Measurements from ENCODE around the gene MDC1. TPM values are rescaled to one million over a fixed set of nuclear protein-coding genes. Genes with fewer than 3 reads are reported as not detected.
A peak's percentile ranks its signal among the peaks of the same experiment; 100 is the strongest.
"Not testable (repeated sequence)": the region's sequence is repeated elsewhere in the genome, so short reads cannot be mapped to it uniquely, and the experiment has no call there.

Gene MDC1
- total RNA-seq, 1 experiment from 2014 or later: 75.8 TPM

DNA sequence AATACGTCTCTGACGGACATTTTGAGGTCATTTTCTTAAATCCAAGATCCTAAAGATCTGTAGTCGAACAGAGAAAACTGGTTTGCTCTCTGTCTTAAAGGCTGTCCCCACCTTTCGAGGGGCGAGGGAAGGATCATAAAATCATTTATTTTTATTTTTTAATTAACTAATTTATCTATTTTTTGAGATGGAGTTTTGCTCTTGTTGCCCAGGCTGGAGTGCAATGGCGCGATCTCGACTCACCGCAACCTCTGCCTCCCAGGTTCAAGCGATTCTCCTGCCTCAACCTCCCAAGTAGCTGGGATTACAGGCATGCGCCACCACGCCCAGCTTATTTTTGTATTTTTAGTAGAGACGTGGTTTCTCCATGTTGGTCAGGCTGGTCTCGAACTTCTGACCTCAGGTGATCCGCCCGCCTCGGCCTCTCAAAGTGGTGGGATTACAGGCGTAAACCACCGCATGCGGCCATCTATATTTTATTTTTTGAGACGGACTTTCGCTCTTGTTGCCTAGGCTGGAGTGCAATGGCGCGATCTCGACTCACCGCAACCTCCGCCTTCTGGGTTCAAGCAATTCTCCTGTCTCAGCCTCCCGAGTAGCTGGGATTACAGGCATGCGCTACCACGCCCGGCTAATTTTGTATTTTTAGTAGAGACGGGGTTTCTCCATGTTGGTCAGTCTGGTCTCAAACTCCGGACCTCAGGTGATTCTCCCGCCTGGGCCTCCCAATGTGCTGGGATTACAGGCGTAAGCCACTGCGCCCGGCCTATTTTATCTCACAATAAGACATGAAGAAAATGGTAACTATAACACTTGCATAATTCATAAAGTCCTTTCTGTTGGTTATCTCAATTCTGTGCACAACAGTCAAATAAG, 1.0 kb upstream of the MDC1 start:
- H3K9me2 ChIP-seq (ENCODE audit: insufficient read depth); H3K9me3 ChIP-seq (ENCODE audit: control insufficient read depth in 1 of 2, insufficient read depth in 1 of 2, low read depth in 1 of 2, low read length in 2 of 2); DNase-seq (ENCODE audit: low read depth, low spot score); H4K20me1 ChIP-seq (ENCODE audit: insufficient read depth); H2AFZ ChIP-seq (ENCODE audit: low read depth, low read length, poor library complexity, severe bottlenecking); H3K27me3 ChIP-seq (ENCODE audit: insufficient read depth, low read length); ATAC-seq: not testable (repeated sequence)
- RAD21 ChIA-PET (ENCODE audit: low non-redundant PET in 1 of 2, low total read pairs in 2 of 2, uncharacterized antibody in 2 of 2, unreplicated experiment in 2 of 2): interaction anchor here in 1 of 2 experiments (0.7 kb wide), 1 partner anchor 36 kb away, joined by 4 read pairs; no protein-coding TSS in a partner anchor
- H3K79me2 ChIP-seq (ENCODE audit: insufficient read depth, low read length): peaks cover 52% of the 10 kb centered on the region
- BruUV-seq (replicated peaks): TSS peak; percentile 25
- H3K4me2 ChIP-seq (ENCODE audit: low read length): peak overlapping the region; percentile 96
- intact Hi-C loops (cut with micrococcal nuclease): loop anchor here (1.0 to 5.0 kb wide), 2 partner anchors 28 to 161 kb away; partner anchors contain the start of genes GNL1, NRM and PRR3
- POLR2A ChIA-PET: interaction anchor here (0.6 to 3.0 kb wide), 17 partner anchors 10 to 105 kb away, joined by 3 to 25 read pairs (median 6); partner anchors contain the start of genes IER3, MRPS18B and NRM
- H3K9ac ChIP-seq (ENCODE audit: low read length): peak overlapping the region; percentile 100
- CTCF ChIA-PET: interaction anchor here (1.0 to 5.7 kb wide), 5 partner anchors 13 to 46 kb away, joined by 4 to 45 read pairs (median 10); partner anchors contain the start of gene DHX16
- H3K4me1 ChIP-seq (ENCODE audit: control insufficient read depth in 1 of 2, insufficient read depth in 2 of 2, low read length in 2 of 2): peaks cover 9 to 50% of the 10 kb centered on the region in 2 experiments
- H3K36me3 ChIP-seq (ENCODE audit: control insufficient read depth in 1 of 2, insufficient read depth in 2 of 2, low read length in 2 of 2): peaks cover 10 to 26% of the 10 kb centered on the region in 2 experiments
- H3K27ac ChIP-seq (ENCODE audit: low read depth, low read length): peak overlapping the region; percentile 89
- peak overlapping the region; percentile 64 to 66 for H3K4me3 ChIP-seq (replicated peaks in 1 of 2; ENCODE audit: low read depth in 1 of 2, low read length in 2 of 2)

DNA sequence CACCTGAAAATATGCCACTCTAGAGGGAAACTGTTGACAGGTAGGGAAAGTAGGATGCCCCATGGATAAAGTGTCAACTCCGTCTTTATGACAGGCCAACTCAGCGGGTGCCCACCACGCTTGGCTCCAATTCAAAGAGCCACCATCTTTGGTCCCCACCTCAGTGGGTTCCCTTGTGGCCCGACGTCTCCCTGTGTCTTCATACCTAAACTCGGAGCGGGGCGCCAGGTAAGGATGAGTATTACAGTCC, 277 bp downstream of the MDC1 start:
- DNase-seq (ENCODE audit: low read depth, low spot score) (no peak), ATAC-seq (no peak)
- H2AFZ ChIP-seq (ENCODE audit: low read depth, low read length, poor library complexity, severe bottlenecking): no peak overlapping the region
- no peaks in the 10 kb centered on the region for H3K9me2 ChIP-seq (ENCODE audit: insufficient read depth)
- no peaks in the 10 kb centered on the region for H3K27me3 ChIP-seq (ENCODE audit: insufficient read depth, low read length)
- TSS peak; percentile 71 for BruUV-seq (replicated peaks)
- peak overlapping the region; percentile 89 for H3K27ac ChIP-seq (ENCODE audit: low read depth, low read length)
- no peaks in the 10 kb centered on the region for H4K20me1 ChIP-seq (ENCODE audit: insufficient read depth)
- no peaks in the 10 kb centered on the region for H3K9me3 ChIP-seq (ENCODE audit: control insufficient read depth in 1 of 2, insufficient read depth in 1 of 2, low read depth in 1 of 2, low read length in 2 of 2)
- peak overlapping the region; percentile 76 for H3K9ac ChIP-seq (ENCODE audit: low read length)
- H3K4me1 ChIP-seq (ENCODE audit: control insufficient read depth in 1 of 2, insufficient read depth in 2 of 2, low read length in 2 of 2): peaks cover 9 to 38% of the 10 kb centered on the region in 2 experiments
- ChIA-PET CTCF (interaction anchor here (1.0 to 2.3 kb wide), 5 partner anchors 14 to 172 kb away, joined by 4 to 11 read pairs (median 8); partner anchors contain the start of gene DHX16), RAD21 (ENCODE audit: low non-redundant PET in 1 of 2, low total read pairs in 2 of 2, uncharacterized antibody in 2 of 2, unreplicated experiment in 2 of 2) (interaction anchor here in 1 of 2 experiments (0.7 kb wide), 1 partner anchor 25 kb away, joined by 4 read pairs; the partner anchor contains the start of gene NRM), POLR2A (interaction anchor here (0.7 to 3.0 kb wide), 20 partner anchors 10 to 1821 kb away, joined by 3 to 25 read pairs (median 4); partner anchors contain the start of genes IER3, MRPS18B, NRM and PPP1R10)
- no peak for TF ChIP-seq FOSL1 (IDR thresholded peaks at IDR 0.05; ENCODE audit: low read depth)
- TF ChIP-seq SRF (IDR thresholded peaks at IDR 0.05; ENCODE audit: low read depth): no peak
- 0 out of 2 replicates have a peak, but pooled peaks have one; percentile 19 for TF ChIP-seq ZFX (IDR thresholded peaks at IDR 0.05)
- TF ChIP-seq, protein P1, sequence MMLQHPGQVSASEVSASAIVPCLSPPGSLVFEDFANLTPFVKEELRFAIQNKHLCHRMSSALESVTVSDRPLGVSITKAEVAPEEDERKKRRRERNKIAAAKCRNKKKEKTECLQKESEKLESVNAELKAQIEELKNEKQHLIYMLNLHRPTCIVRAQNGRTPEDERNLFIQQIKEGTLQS (IDR thresholded peaks at IDR 0.05): no peak
- TF ChIP-seq TCF7L2 (IDR thresholded peaks at IDR 0.05; ENCODE audit: borderline replicate concordance, extremely low read depth, insufficient read depth, insufficient read length): no peak
- H3K79me2 ChIP-seq (ENCODE audit: insufficient read depth, low read length): peaks cover 39% of the 10 kb centered on the region
- H3K36me3 ChIP-seq (ENCODE audit: control insufficient read depth in 1 of 2, insufficient read depth in 2 of 2, low read length in 2 of 2): peaks cover 6 to 25% of the 10 kb centered on the region in 2 experiments; a peak in 2 of 4 replicates
- intact Hi-C loops (cut with micrococcal nuclease): loop anchor here (1.0 to 5.0 kb wide), 2 partner anchors 27 to 160 kb away; partner anchors contain the start of genes GNL1, NRM and PRR3
- peak overlapping the region; percentile 57 to 66 for H3K4me3 ChIP-seq (replicated peaks in 1 of 2; ENCODE audit: low read depth in 1 of 2, low read length in 2 of 2)
- H3K4me2 ChIP-seq (ENCODE audit: low read length): peak overlapping the region; percentile 90
